NCI-H187 treated with DMSO at 0.1 percent for 48 hours (cell line): ENCODE results near the gene PDE9A.

Source experiments
- DNase-seq: peaks from one replicate; lab custom pipeline; 2025; lab: John Stamatoyannopoulos, UW

PDE9A gene

GRCh38 chr21:42657676-42658319, 4.4 kb downstream of the PDE9A start:
- no peak for DNase-seq

- DNase-seq, result no peak
Measured at GRCh38 chr21:42658320-42659105, 5.1 kb downstream of the PDE9A start.

GRCh38 chr21:42659416-42660117, 6.1 kb downstream of the PDE9A start:
- DNase-seq, result no peak

DNA sequence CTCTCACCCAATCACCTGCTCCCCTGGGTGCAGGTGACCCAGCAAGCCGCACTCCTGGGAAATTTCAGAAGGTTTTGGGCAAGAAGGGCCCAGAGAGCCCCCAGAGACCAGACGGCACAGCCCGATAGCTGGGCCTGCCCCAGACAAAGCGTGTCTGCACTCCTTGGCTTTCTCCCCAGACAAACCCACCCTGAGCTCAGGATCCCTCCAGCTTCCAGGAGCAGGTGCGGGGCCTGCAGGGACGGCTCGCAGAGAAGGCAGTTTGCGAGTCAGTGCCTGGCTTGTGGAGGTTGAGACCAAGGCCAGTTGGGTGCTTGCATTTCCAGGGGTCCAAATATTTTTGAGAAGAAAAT, 6.7 kb downstream of the PDE9A start:
- no peak for DNase-seq

- no peak for DNase-seq
Measured at GRCh38 chr21:42661688-42662429, 8.4 kb downstream of the PDE9A start.

DNA sequence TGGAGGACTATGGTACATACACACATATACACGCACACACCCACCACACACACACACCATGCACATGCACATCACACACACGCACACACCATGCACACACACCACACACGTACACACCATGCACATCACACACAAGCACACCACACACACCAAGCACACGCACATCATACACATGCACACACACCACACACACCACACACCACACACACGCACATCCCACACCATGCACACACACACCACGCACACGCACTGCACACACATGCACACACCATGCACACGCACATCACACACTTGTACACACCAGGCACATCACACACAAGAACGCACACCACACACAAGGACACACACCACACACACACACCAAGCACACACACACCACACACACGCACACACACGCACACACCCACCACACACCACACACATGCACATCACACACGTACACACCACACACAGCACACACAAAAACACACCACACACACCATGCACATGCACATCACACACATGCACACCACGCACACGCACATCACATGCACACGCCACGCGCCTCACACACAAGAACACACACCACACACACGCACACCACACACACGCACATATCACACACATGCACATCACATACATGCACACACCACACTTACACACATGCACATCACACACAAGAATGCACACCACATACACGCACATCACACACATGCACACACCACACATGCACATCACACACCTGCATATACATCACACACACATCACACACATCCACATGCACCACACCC, 9.2 kb downstream of the PDE9A start:
- DNase-seq, result no peak

DNA sequence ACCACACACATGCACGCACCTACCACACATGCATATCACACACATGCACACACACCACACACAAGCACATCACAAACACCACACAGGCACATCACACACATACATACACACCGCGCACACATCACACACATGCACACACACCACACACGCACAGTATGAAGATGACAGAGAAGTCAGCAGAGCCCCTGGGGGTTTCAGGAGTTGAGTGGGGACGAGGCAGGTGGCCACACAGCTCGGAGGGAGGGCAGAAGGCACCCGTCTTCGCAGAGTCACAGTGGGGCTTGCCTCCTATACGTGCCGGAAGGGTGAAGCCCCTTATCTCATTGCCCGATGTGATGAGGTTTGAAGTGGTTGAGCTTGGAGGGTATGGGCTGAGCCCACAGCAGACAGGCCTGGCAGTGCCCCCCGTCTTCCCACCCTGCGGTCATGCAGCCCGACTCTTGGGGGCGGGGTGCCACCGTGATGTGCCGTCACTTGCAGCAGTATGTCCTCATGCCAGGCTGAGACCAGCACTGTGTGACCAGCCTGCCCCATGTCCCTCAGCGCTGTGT, 9.9 kb downstream of the PDE9A start:
- DNase-seq, result no peak

DNA sequence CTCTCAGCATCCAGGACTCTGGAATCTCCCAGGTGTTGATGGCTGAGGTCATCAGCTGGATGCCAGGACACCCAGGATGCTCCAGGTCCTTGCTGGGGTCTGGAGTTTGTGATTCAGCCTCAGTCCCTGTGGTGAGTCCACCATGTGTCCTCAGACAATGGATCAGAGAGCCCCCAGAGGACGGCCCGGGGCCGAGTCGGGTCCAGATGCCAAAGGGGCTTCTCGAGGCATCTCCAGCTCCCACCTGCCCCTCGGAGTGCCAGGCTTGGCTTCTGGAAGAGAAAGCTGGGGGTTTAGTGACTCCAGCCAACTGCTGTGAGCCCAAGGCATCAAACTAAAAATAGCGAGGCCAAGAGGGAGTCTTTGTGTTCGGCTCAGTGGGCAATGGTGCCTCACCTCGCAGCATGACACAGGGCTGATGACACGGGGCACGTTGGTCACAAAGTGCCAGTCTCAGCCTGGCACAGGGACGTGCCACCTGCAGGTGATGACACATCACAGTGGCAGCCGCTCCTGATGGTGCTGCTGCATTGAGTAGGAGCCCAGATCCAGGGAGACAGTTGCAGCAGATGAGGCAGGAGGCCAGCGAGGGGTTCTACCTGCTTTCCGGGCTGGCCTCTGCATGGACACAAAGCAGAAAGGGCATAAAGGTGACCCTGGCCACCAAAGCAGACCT, 10.6 kb downstream of the PDE9A start:
- DNase-seq, result no peak

DNA sequence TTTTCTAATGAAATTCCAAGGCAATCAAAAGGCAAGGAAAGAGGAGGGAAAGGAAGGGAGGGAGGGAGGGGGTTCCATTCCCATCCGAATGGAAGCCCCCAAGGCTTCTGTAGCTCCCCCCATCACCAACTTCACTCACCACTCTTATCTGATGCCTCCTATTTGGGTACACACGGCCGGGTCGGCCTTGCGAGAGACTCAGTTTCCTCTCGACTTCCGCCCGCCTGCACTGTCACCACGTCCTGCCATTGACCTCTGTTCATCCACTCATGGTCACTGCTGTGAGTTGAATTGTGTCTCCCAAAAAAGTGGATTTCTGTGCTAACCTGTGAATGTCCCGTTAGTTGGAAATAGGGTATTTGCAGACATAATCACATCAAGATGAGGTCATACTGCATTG, 11.2 kb downstream of the PDE9A start:
- DNase-seq, result no peak

- DNase-seq, result no peak
Measured at GRCh38 chr21:42665026-42665425, 11.6 kb downstream of the PDE9A start.

DNA sequence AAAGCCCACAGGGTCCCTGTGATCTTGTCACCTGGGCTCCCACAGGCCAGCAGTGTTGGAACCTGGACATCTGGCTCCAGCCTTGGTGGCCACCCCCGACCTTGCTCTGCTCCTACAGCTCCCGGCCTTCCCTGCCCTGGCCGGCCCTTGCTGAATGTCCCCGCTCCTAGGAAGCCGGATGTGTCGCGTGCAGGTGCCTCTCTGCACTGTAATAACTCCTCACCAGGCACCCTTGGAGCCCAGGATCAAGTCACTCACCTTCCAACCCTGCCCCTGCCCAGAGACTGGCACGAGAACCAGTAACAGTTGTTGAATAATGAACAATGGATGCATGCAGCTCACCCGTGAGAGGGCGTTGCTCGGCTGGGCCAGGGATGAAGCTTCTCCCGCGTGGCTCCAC, 12.1 kb downstream of the PDE9A start:
- DNase-seq, result no peak

DNA sequence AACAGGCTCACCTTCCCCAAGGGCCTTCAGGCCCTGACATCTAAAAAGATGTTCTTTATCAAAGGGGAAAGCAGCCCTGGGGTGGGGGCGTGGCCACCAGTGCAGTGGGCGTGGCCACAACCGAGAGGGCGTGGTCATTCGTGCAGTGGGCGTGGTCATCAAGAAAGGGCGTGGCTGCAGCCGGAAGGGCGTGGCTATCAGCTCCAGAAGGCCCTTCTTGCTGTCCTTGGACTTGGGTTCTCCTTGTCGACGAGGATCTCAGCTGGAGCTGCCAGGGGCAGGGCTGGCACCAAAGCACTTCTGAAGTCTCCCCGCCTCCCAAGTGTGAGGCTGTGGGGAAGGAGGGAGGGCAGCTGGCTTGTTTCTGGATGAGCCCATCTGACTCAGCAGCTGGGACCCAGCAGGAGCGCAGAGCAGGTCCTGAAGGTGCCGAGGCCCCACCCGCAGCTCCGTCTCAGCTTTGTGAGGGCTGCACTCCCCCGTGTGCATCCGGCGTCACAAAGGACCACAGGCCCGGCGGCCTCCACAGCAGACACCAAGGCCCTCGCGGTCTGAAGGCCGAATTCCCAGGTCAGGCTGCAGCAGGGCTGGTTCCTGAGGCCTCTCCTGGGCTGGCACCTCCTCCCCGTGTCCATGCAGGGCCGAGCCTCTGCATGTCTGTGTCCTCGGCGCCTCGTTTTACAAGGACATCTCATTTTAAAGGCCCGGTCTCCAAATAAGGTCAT, 12.8 kb downstream of the PDE9A start:
- no peak for DNase-seq

DNA sequence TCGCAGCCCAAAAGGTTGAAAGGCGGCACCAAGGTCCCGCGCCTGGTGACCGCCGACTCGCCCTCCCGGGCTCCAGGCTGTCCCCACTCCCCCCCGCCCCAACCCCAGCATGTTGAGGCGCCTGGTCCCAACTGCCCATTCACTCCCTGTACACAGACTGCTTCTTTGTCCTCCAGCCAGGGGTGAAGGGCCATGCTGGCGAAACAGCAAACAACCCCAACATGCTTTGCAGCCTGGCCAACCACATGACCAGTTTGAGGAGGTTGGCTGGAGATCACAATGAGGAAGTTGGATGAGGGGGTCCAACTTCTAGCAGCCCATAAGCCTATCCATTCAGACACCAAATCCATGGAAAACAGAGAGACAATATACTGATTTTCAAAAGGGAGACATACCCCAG, 13.5 kb downstream of the PDE9A start:
- DNase-seq, result no peak

- no peak for DNase-seq
Measured at GRCh38 chr21:42668298-42668992, 15.0 kb downstream of the PDE9A start.

DNA sequence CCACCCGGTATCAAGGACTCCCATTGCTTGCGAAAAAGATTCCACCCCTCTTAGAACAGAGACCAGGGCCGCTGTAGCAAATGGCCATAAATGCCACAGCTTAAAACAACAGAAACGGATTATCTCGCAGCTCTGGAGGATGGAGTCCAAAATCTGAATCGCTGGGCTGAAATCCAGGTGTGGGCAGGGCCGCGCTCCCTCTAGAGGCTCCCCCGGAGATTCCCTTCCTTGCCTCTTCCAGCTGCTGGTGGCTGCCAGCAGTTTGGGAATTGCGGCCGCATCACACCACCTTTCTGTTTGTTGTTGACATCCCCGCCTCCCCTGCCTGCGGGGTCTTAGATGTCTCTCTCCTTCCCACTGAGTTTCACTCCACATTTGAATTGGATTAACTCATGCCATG, 15.6 kb downstream of the PDE9A start:
- DNase-seq, result no peak

DNA sequence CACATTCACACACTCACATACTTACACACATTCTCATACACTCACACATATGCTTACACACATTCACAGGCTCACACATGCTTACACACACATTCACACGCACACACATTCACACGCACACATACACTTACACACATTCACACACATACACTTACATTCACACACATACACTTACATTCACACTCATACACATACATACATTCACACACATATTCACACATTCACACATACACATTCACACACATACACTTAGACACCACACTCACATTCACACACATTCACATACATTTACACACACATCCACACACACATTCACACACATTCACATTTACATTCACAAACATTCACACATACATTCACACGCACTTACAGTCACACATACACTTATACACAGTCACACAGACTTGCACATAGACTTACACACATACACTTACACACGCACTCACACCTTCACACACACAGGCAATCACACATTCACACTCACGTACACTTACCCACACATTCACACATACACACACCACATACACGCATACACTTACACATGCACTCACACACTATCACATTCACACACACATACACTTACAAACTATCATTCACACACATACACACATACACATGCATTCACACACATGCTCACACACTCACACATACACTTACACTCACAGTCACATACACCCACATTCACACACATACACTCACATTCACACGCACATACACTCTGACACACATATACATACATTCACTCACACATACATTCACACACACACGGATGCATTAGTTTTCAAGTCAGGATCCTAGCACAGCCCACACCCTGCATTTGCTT, 16.8 kb downstream of the PDE9A start:
- DNase-seq, result no peak

GRCh38 chr21:42670884-42671283, 17.5 kb downstream of the PDE9A start:
- no peak for DNase-seq

DNA sequence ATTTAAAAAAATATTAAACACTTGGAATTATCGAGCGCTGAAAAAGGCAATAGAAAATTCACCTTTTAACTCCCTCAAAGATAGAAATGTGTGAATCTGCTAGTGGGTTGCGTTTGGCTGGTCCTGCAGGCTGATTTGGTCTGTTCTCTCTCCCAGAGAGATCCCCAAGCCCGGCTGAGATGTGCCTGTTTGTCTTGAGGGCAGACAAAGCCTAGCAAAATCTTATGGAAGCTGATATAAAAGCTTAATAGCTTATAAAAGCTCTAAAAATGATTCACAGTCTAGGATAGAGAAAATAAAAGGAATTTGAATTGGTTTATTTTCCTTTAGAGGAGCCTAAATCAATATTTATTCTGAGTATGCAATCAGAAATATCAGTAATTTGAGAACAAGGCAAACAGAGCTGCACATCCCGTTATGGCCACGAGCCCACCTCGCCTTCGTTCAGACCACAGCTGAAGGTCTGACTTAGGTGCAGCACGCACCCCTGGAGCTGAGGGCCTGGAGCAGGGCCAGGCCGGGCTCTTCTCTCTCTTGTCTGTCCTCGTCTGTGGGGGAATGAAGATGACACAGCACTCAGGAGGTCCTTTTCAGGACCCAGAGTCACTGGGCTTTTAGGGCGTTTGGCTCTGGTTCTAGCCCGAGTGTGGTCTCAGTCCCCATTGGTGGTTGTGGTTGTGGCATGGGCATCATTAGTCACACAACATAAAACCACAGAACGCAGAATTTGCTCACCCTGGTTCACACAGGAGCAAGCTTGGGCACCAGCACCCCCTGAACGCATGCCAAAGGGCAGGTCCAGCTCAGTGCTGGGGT, 18.6 kb downstream of the PDE9A start:
- no peak for DNase-seq
